ENCODE measurements around the gene SPSB3.
"Not testable (repeated sequence)": the region's sequence is repeated elsewhere in the genome, so short reads cannot be mapped to it uniquely, and the experiment has no call there.

Gene SPSB3

DNA sequence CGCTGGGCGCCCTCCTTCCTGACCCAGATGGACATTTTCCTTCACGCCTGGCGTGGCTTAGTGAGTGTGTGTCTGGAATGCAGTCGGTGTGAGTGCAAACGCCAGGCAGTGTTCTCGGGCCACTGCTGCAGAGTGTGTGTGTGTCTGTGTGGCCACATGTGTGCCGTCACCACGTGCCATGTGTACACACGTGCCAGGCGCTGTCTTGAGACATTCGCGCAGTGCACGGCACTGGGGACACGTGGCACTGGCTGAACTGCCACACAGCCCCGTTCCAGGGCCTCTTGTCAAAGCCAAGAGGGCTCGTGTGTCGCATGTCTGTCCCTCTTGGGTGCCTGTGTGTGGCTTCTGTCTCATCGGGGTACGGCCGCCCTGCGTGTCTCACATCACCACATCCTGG lies 47.6 kb downstream of the SPSB3 start:
- DNase-seq, result no peak

DNA sequence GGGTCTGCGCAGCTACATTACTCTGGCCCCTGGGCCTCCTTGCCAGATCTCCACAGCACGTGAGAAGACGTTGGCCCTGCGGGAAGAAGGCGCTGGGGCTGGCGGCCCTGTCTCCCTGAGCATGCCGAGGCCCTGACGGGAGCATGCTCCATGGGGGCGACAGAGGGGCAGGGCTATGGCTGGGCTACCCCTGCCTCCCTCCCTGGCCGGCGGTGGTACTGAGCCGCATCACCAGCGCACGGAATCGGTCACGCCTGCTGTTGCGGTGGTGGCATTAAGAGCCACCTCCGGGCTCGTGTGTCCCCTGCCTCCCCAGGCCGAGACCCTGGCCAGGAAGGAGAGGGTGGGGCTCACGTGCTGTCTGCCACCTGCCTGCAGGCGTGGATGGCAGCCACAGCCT lies 48.2 kb downstream of the SPSB3 start:
- no peak for DNase-seq

DNA sequence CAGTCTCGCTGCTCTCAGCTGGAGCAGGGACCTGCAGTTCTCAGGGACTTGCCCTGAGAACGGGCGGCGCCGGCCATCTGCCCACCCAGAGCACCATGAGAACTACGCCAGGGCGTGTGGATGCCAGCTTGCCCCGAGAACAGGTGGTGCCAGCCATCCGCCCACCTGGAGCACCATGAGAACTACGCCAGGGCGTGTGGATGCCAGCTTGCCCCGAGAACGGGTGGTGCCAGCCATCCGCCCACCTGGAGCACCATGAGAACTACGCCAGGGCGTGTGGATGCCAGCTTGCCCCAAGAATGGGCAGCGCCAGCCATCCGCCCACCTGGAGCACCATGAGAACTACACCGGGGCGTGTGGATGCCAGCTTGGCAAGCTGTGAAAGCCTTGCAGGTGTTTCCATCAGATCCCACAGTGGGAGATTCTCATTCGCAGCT lies 49.8 kb downstream of the SPSB3 start:
- DNase-seq, result not testable (repeated sequence)

DNA sequence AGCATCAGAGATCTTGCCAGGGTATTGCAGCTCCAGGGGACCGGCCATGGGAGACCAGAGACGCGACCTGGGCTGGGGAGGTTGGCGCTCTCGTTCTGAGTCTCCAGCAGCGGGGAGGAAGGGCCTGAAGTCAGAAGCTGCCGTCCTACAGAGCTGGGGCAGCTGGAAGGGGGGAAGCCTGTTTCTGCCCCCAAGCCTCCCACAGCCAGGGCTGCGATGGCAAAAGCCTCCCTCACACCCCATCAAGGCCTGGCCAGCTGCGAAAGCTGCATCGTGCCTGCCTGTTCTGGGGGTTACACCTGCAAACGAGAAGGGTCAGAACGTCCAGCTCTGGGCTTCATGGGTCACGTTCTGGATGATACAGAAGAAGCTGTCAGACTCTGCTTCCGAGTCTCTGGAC lies 50.3 kb downstream of the SPSB3 start:
- no peak for DNase-seq

DNA sequence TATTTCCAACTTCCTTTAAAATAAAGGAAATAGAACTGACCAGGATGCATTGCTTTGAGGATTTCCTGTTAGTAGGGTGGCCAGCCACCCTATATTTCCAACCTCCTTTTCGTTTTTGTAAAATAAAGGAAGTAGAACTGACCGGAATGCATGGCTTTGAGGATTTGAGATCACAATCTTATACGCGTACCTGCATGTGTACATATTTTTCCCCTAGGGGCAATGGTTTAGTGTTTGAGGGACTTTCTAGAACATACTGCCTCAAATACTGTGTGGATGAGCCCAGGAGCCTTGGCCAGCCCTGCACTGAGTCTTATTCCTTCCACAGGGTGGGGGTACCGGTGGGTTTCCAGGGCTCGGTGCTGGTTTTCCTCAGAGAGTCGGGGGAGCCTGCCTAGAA lies 50.8 kb downstream of the SPSB3 start:
- DNase-seq, result no peak

DNA sequence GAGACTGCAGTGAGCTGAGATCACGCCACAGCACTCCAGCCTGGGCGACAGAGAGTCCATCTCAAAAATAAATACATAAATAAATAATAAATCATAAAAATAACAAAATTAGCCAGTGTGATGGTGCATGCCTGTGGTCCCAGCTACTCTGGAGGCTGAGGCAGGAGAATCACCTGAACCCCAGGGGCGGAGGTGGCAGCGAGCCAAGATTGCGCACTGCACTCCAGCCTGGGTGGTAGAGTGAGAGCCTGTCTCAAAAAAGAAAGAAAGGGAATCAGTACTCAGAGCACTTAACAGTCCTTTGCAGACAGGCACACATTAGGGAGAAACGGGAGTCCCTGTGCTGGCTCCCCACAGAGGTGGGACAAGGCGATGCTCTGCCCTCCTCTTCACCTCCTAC lies 51.3 kb downstream of the SPSB3 start:
- no peak for DNase-seq

DNA sequence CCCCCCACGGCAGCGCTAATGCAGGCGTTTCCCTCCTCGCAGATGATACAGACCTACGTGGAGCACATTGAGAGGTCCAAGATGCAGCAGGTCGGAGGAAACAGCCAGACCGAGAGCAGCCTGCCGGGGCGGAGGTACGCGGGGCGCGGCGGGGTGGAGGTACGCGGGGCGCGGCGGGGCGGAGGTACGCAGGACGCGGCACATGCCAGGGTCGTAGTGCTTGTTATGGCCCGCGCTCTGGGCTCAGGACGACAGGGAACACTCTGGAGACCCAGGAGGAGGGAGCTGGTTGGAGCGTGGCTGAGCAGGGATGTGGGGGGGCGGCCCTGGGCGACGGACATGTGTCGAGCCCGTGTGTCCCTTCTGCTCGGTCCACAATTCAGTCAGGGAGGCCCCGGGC lies 52.9 kb downstream of the SPSB3 start:
- DNase-seq, result no peak

DNA sequence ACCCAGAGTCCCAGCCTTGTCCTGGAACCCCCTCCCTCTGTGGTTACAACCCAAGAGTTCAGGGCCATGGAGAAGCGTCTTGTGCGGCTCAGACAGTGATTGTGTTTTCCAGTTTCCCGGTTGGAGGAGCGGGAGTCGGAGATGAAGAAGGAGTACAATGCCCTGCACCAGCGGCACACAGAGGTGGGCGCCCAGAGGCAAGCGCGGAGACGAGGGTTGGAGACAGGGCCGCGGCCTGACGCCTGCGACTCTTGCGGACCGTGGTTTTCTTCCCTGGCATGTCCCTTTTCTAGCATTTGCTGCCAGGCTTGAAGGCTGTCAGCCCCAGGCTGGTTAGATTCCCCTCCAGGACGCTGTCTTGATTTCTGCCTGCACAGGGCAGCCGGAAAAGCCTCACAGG lies 53.3 kb downstream of the SPSB3 start:
- DNase-seq, result no peak

DNA sequence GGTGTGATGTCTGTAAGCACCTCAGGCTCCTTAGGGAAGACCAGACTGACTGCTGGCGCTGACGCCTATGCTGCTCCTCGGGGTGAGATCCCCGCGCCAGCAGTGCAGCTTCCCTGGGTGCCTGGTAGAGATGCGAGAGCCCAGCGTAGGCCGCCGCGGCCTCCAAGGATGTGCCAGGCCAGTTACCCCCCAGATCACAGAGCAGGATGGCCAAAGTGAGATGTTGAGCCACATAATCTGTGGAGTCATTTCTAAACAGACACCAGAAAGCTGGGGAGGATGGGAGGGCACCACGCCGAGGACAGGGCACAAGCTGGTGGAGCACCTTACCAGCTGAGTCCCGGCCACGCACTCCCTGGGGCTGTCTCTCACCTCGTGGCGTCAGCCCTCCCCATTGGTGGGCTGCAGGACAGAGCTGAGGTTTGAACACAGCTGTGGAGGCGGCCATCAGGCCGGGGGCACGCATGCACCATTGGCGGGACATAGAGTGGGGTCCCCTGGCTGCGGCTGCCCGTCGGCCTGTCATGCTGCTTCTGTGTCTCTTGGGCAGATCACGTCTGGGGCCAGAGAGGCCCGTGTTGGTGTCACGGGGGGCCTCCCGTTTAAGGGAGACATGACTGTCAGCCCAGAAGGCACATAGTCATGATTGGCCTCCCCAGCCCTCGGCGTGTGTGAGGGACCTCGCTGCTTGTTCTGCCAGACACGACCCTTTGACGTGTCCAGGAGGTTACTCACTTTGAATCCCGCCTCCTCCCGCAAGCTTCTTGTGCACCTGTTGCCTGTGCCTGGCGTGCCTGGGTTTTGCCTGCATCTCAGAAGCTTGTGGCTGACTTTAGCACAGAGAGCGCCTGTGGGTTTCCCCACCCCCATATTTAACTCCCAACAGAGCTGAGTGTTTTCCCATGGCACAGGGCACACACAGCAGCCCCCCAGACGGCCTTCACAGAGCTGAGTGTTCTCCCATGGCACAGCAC lies 54.4 kb downstream of the SPSB3 start:
- DNase-seq, result no peak
